ENCODE results near the gene SLC38A10. TPM values are rescaled to one million over a fixed set of nuclear protein-coding genes. Genes with fewer than 3 reads are reported as not detected.
A peak's percentile ranks its signal among the peaks of the same experiment; 100 is the strongest.

Gene SLC38A10
- total and polyA plus RNA-seq, 2 of the 13 experiments (the other 11 are each of a cell fraction or from before 2014, with no cell fraction given) = 23.4 to 55.8 TPM

DNA sequence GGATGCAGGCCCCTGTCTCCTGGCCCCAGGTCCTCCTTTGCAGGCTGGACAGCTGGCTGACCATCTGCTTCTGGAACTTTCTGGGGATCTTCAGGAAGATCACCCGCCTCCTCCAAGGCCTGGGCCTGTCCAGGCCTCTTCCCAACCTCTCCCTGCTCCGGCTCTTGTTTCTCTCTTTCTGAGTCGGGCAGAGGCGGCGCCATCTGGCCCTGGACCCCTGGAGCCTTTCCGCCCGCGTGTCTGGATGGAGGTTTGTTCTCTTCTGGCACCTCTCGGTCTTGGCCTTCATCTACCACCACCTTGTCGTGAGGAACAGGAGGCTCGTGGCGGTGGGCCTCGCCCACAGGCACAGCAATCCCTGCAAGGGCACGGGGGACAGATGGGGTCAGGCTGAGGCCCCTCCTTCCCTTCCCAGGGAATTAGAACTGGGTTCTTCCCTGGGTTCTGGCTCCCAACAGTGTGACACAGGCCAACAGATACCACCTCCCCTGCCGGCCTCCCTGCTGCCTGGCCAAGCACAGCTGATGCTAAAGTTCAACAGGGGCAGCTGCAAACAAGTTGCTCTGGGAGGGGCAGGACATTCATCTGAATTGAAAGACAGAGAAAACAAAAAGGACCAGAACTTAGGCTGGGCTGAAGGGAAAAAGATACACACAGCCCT lies 42.7 kb downstream of the SLC38A10 start (continued):
- TF ChIP-seq MTA1 (CRISPR knock-in tag; IDR thresholded peaks at IDR 0.05; ENCODE audit: borderline replicate concordance) (no peak), SALL1 (CRISPR knock-in tag; IDR thresholded peaks at IDR 0.05) (peak; percentile 27; the same call in 1 of the 2 replicates), FOXC1 (CRISPR knock-in tag; IDR thresholded peaks at IDR 0.05; ENCODE audit: borderline replicate concordance) (0 out of 2 replicates have a peak, but pooled peaks have one; percentile 32), FOXA1 (IDR thresholded peaks at IDR 0.05) (no peak), FOXA1 (CRISPR knock-in tag; IDR thresholded peaks at IDR 0.05) (no peak), ZSCAN21 (CRISPR knock-in tag; IDR thresholded peaks at IDR 0.05; ENCODE audit: borderline replicate concordance) (no peak), ZC3H4 (CRISPR knock-in tag; IDR thresholded peaks at IDR 0.05; ENCODE audit: borderline replicate concordance) (no peak), HDAC1 (CRISPR knock-in tag; IDR thresholded peaks at IDR 0.05) (no peak), HNF4A (CRISPR knock-in tag; IDR thresholded peaks at IDR 0.05) (peak; percentile 73), NR2F6 (IDR thresholded peaks at IDR 0.05) (no peak), NR2F6 (CRISPR knock-in tag; IDR thresholded peaks at IDR 0.05) (peak; percentile 16; the same call in 1 of the 2 replicates), FLYWCH1 (CRISPR knock-in tag; IDR thresholded peaks at IDR 0.05) (no peak)
- TF ChIP-seq, protein P1, sequence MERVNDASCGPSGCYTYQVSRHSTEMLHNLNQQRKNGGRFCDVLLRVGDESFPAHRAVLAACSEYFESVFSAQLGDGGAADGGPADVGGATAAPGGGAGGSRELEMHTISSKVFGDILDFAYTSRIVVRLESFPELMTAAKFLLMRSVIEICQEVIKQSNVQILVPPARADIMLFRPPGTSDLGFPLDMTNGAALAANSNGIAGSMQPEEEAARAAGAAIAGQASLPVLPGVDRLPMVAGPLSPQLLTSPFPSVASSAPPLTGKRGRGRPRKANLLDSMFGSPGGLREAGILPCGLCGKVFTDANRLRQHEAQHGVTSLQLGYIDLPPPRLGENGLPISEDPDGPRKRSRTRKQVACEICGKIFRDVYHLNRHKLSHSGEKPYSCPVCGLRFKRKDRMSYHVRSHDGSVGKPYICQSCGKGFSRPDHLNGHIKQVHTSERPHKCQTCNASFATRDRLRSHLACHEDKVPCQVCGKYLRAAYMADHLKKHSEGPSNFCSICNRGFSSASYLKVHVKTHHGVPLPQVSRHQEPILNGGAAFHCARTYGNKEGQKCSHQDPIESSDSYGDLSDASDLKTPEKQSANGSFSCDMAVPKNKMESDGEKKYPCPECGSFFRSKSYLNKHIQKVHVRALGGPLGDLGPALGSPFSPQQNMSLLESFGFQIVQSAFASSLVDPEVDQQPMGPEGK (CRISPR knock-in tag; IDR thresholded peaks at IDR 0.05) = peak; percentile 67
- TF ChIP-seq, protein P2, sequence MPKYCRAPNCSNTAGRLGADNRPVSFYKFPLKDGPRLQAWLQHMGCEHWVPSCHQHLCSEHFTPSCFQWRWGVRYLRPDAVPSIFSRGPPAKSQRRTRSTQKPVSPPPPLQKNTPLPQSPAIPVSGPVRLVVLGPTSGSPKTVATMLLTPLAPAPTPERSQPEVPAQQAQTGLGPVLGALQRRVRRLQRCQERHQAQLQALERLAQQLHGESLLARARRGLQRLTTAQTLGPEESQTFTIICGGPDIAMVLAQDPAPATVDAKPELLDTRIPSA (CRISPR knock-in tag; IDR thresholded peaks at IDR 0.05; ENCODE audit: borderline replicate concordance) = no peak
- TF ChIP-seq, protein P3, sequence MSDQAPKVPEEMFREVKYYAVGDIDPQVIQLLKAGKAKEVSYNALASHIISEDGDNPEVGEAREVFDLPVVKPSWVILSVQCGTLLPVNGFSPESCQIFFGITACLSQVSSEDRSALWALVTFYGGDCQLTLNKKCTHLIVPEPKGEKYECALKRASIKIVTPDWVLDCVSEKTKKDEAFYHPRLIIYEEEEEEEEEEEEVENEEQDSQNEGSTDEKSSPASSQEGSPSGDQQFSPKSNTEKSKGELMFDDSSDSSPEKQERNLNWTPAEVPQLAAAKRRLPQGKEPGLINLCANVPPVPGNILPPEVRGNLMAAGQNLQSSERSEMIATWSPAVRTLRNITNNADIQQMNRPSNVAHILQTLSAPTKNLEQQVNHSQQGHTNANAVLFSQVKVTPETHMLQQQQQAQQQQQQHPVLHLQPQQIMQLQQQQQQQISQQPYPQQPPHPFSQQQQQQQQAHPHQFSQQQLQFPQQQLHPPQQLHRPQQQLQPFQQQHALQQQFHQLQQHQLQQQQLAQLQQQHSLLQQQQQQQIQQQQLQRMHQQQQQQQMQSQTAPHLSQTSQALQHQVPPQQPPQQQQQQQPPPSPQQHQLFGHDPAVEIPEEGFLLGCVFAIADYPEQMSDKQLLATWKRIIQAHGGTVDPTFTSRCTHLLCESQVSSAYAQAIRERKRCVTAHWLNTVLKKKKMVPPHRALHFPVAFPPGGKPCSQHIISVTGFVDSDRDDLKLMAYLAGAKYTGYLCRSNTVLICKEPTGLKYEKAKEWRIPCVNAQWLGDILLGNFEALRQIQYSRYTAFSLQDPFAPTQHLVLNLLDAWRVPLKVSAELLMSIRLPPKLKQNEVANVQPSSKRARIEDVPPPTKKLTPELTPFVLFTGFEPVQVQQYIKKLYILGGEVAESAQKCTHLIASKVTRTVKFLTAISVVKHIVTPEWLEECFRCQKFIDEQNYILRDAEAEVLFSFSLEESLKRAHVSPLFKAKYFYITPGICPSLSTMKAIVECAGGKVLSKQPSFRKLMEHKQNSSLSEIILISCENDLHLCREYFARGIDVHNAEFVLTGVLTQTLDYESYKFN (CRISPR knock-in tag; conservative IDR thresholded peaks at IDR 0.05) = peak; percentile 70
- TF ChIP-seq, protein P4, sequence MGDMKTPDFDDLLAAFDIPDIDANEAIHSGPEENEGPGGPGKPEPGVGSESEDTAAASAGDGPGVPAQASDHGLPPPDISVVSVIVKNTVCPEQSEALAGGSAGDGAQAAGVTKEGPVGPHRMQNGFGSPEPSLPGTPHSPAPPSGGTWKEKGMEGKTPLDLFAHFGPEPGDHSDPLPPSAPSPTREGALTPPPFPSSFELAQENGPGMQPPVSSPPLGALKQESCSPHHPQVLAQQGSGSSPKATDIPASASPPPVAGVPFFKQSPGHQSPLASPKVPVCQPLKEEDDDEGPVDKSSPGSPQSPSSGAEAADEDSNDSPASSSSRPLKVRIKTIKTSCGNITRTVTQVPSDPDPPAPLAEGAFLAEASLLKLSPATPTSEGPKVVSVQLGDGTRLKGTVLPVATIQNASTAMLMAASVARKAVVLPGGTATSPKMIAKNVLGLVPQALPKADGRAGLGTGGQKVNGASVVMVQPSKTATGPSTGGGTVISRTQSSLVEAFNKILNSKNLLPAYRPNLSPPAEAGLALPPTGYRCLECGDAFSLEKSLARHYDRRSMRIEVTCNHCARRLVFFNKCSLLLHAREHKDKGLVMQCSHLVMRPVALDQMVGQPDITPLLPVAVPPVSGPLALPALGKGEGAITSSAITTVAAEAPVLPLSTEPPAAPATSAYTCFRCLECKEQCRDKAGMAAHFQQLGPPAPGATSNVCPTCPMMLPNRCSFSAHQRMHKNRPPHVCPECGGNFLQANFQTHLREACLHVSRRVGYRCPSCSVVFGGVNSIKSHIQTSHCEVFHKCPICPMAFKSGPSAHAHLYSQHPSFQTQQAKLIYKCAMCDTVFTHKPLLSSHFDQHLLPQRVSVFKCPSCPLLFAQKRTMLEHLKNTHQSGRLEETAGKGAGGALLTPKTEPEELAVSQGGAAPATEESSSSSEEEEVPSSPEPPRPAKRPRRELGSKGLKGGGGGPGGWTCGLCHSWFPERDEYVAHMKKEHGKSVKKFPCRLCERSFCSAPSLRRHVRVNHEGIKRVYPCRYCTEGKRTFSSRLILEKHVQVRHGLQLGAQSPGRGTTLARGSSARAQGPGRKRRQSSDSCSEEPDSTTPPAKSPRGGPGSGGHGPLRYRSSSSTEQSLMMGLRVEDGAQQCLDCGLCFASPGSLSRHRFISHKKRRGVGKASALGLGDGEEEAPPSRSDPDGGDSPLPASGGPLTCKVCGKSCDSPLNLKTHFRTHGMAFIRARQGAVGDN (CRISPR knock-in tag; IDR thresholded peaks at IDR 0.05) = peak; percentile 63

All from HepG2 (cell line).